ENCODE measurements around the gene WNT7A.

GRCh38 chr3:13823692-13824091 lies 56.2 kb downstream of the WNT7A start:
- TF ChIP-seq POLR2AphosphoS5 (IDR thresholded peaks at IDR 0.05): no peak
- TF ChIP-seq, protein P1, sequence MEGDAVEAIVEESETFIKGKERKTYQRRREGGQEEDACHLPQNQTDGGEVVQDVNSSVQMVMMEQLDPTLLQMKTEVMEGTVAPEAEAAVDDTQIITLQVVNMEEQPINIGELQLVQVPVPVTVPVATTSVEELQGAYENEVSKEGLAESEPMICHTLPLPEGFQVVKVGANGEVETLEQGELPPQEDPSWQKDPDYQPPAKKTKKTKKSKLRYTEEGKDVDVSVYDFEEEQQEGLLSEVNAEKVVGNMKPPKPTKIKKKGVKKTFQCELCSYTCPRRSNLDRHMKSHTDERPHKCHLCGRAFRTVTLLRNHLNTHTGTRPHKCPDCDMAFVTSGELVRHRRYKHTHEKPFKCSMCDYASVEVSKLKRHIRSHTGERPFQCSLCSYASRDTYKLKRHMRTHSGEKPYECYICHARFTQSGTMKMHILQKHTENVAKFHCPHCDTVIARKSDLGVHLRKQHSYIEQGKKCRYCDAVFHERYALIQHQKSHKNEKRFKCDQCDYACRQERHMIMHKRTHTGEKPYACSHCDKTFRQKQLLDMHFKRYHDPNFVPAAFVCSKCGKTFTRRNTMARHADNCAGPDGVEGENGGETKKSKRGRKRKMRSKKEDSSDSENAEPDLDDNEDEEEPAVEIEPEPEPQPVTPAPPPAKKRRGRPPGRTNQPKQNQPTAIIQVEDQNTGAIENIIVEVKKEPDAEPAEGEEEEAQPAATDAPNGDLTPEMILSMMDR (IDR thresholded peaks at IDR 0.05): no peak

Data from breast epithelium (tissue), 3 donors.